Activated CD4-positive, alpha-beta T cell treated with anti-CD3 and anti-CD28 coated beads for 4 hours (primary cell): ENCODE measurements around the gene NKAIN2.
"Not testable (repeated sequence)": the region's sequence is repeated elsewhere in the genome, so short reads cannot be mapped to it uniquely, and the experiment has no call there.

ENCODE experiments used
- DNase-seq, 2 donors: peaks; one replicate each; pipeline ENCODE4 v3.0.0-alpha.2; 2020

NKAIN2 gene

DNA sequence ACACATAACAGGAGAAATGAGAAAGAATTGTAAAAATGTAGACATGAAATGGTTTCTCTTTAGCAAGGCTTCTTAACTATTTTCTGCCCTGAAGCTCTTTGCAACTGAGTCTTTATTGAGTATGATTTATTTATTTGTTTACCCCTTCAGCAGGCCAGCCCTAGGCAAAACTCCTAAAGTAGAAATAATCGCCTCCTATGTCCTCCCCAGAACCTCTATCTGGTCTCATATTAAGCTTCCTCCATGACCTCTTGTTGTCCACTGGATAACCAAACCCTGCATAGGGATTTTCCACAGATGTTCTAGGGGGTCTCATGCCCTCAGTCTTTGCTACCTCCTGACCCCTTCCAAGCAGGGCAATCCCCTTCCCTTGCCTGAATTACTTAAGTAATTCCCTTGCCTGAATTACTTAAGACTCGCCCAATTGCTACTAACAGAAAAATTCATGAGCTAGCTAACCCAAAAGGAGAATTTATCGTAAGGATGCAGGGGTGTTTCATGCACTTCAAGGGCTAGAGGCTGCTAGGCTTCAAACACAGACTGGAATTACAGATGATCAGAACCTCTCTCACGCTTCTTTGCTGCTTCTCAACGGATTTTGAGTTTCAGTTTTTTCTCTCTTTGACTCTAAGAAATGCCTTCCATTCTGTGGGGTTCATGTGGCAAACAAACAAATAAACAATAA is 732.6 kb downstream of the NKAIN2 start:
- DNase-seq, result no peak

DNA sequence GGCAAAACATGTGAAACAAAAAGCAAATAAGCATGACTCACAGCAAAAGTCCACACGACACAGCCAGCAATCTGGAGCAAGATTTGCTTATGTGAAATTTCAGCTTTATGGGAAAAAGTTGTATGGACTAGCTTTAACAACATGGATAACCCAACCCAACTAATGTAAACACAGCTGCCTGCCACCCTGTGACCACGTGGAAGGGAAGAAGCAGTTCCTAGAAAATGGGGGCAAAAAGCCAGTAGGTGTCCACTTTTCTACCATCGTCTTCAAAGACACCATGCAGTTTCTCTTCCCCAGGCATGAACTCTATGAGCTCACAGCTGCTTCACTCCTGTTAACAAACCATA is 733.2 kb downstream of the NKAIN2 start:
- no peak for DNase-seq

- DNase-seq, result no peak
Measured at GRCh38 chr6:124539096-124539495, 735.4 kb downstream of the NKAIN2 start.

DNA sequence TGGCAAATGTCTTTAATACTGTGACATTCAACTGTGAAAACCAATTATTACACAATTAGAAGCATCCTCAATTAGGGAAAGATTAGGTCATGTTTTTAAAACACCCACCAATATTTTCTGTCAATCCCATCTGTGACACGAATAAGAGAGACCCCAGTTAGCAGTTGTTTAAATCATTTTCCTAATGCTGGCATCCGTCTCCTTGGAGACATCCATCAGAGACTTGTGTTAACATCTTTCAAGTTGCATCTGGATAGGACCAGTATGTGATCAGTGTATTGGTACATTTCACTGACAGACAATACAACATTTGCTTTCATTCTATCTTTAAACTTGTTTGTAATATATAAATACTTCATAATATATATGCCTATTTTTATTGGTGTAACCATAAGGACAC is 737.9 kb downstream of the NKAIN2 start:
- no peak for DNase-seq

DNA sequence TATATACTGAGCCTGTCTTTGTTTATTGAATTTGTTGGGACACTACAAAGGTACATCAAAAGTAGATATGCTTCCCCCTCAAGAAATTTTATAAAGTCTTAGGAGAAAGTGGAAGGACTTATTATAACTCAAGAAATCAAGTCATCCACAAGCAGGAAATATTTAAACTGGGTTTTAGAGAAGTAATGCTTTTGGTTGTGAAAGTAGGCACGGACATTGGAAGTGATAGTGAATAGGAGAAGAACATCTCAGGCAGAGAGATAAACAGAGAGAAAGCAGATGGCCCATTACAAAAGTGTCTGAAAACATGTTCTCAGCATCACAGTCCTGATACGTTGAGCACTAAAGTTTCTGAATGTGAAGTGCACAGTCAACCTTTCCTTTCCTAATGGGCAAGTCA is 742.9 kb downstream of the NKAIN2 start:
- no peak for DNase-seq

- DNase-seq, result no peak
Measured at GRCh38 chr6:124551711-124552233, 748.1 kb downstream of the NKAIN2 start.

DNA sequence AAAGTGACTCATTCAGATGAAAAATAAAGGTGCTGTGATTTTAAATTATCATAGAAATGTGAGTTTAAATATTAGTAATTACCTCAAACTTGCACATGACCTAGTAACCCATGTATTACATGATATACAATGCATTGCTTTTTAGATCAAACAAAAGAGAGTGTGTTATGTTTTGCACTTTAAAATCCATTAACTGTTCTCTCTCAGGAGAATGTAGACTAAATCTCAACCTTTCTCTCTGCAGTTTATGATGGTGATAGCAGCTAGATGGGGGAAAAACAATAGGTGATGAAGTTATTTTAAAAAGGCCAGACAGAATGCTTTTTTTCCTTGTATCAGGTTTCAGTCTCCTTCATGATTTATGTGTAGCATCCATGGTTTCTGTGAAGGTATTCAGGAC is 754.2 kb downstream of the NKAIN2 start:
- no peak for DNase-seq

GRCh38 chr6:124560078-124560477 is 756.4 kb downstream of the NKAIN2 start:
- DNase-seq, result not testable (repeated sequence)

DNA sequence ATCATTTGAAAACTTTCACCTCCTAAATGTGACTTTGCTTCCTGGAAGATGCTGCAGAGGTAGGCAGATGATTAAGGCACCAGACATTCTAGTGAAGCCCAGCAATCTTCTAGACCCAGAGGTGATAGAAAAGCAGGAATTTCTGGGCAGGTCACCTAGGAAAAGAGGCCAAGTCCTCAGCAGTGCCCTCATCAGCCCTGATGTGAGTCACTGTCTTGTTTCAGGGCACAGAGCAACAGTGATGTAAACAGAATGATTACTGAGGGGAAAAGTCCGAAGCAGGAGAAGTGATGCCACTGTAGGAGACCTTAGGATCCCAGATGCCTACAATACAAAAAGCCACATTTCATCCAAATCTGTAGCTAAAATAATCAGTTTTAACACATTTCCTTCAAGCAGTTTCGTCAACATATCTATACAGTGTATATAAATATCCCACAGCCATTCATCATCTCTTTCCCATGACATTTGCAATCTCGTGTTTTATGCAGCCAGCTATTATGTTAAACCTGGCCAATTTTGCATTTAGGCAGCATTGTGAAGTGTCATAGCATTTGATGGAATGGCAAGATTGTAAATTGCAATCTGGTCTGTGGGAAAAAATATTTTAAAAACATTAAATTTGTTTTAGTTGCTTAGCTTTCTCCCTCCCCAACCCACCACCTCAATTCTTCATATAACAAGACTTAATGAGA is 757.4 kb downstream of the NKAIN2 start:
- DNase-seq, result no peak

DNA sequence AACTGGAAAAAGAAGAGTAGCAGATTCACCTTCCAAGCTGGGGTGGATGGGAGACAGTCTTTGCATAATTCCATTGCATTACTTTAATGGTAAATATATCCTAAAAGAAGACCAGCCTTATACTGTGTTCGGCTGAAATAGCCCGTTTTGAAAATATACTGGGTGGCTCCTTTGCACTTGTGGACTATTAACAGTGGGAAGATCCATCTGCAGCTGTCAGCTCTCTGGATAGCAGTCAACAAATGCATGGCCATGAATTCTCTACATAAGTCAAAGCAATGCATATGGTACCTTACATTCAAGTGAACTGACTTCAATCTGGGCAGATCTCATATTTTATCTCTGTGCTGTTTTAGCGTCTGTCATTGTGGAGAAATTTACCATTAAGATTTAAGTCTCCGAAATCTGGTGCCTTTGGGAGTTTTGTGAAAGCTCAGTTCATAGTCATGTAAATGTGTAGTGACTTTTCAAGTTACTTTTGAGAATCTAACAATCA is 758.0 kb downstream of the NKAIN2 start:
- no peak for DNase-seq

- DNase-seq, result not testable (repeated sequence)
Measured at GRCh38 chr6:124564125-124564524, 760.5 kb downstream of the NKAIN2 start.

- DNase-seq, result no peak
Measured at GRCh38 chr6:124567401-124567800, 763.7 kb downstream of the NKAIN2 start.

GRCh38 chr6:124573953-124574352 is 770.3 kb downstream of the NKAIN2 start:
- no peak for DNase-seq

DNA sequence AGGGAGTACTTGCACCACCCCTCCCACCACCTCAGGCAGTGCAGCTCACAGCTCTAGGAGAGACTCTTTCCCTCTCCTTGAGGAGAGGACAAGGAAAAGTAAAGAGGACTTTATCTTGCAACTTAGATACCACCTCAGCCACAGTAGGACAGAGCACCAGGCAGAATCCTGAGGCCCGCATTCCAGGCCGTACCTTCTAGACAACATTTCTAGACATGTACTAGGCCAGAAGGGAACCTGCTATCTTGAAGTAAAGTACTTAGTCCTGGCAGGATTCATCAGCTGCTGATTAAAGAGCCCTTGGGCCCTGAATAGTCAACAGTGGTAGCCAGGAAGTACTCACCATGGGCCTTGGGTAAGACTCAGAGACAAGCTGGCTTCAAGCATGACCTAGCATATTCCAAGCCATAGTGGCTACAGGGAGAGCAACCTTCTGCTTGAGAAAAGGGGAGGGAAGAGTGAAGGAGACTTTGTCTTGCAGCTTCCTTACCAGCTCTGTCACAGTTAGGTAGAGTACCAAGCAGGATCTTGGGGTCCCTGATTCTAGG is 774.1 kb downstream of the NKAIN2 start:
- no peak for DNase-seq

GRCh38 chr6:124590001-124590400 is 786.3 kb downstream of the NKAIN2 start:
- DNase-seq, result no peak

- no peak for DNase-seq
Measured at GRCh38 chr6:124599656-124600055, 796.0 kb downstream of the NKAIN2 start.

DNA sequence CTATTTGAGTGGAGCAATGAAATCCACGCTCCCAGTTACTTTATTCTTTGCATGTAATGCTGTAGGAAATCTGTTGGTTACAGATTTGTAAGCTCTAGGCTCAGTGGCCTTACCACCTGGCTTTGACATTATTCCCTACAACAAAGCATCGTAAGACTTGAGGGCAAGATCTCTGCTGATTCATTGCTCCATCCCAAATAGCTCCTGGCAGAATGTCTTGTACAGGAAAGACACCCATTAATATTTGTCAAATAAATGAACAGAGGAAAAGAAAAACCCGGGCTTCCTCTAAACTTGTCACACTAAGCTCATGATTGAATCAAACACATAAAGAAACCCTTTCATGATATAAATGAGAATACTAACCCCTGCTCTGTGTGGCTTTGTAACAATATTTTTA is 801.1 kb downstream of the NKAIN2 start:
- no peak for DNase-seq

- no peak for DNase-seq
Measured at GRCh38 chr6:124607119-124607627, 803.5 kb downstream of the NKAIN2 start.

DNA sequence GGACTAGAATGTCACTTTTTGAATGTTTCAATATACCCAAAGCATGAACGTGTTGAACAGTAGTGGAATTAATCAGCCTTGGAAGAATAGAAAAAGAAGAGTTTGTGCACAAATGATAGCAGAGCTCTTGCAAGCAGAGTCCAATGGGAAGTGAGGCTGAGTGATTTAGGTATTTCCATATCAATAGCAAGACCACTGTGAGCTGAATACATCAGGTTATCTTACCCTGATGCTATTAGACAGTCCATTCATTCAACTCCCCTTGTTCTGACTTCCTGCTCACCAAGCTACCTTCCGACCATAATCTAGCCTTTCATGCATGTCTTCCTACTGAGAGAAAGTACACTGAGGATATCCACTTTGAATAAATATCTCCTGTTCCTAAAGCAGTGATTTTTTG is 809.4 kb downstream of the NKAIN2 start:
- DNase-seq, result no peak

GRCh38 chr6:124622351-124622750 is 818.7 kb downstream of the NKAIN2 start:
- no peak for DNase-seq

DNA sequence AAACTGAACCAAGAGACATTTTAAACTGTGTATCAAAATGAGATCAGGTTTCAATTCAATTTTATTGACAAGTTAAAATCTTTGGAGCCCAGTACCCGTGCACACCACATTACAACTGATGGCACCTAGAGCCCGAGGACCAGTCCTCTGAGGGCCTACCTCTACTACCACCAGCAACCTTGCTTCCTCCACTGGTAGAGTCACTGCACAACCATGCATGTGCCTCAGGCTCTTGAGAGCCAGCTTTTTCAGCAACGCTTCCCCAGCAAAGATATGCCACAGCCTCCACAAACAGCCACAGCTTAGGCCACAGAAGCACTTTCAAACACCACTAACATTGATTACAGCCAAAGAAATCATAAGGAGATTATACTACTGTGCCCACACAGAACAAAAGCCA is 830.0 kb downstream of the NKAIN2 start:
- no peak for DNase-seq

- DNase-seq, result no peak
Measured at GRCh38 chr6:124640432-124640831, 836.8 kb downstream of the NKAIN2 start.

DNA sequence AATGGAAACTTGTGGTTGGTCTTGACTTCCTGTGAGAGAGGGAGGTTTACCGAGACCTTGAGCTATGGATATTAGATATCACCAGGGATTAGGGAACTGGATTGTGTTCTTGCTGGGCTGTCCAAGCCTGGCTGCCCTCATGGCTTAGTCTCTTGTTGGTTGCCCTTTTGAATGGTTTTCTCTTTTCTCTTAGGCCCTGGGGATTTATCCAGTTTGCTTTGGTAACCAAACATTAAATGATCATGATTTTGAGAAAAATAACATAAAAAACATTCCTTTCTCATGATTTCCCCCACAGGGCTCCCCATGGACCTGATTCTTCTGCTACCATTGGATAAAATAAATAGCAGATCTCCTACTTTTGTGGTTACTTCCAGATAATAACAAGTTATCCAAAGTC is 852.2 kb downstream of the NKAIN2 start:
- DNase-seq, result no peak

- no peak for DNase-seq
Measured at GRCh38 chr6:124658053-124658452, 854.4 kb downstream of the NKAIN2 start.
